Stimulated activated CD8-positive, alpha-beta memory T cell treated with anti-CD3 and anti-CD28 coated beads, Interleukin-15, amount 100 ng/mL, for 1 hour (primary cell): Measurements from ENCODE around the gene PODNL1.

Experiments
- DNase-seq: peaks from one replicate; pipeline ENCODE4 v3.0.0-alpha.2; 2020; ENCODE audit warnings: low read depth

The PODNL1 gene

DNA sequence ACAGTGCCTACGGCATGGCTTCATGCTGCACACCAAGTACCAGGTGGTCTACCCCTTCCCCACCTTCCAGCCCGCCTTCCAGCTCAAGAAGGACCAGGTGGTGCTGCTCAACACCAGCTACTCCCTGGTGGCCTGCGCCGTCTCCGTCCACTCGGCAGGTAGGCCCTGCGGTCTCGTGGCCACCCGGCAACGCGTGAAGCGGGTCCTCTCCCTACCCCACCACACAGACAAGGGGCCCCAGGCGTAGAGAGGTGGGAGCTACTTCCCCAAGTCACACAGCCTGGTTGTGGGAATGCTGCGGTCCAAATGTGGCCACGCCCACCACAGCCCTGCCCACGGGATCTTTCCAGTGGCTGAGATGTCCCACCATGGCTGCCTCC is 18.1 kb upstream of the PODNL1 start:
- DNase-seq = no peak

DNA sequence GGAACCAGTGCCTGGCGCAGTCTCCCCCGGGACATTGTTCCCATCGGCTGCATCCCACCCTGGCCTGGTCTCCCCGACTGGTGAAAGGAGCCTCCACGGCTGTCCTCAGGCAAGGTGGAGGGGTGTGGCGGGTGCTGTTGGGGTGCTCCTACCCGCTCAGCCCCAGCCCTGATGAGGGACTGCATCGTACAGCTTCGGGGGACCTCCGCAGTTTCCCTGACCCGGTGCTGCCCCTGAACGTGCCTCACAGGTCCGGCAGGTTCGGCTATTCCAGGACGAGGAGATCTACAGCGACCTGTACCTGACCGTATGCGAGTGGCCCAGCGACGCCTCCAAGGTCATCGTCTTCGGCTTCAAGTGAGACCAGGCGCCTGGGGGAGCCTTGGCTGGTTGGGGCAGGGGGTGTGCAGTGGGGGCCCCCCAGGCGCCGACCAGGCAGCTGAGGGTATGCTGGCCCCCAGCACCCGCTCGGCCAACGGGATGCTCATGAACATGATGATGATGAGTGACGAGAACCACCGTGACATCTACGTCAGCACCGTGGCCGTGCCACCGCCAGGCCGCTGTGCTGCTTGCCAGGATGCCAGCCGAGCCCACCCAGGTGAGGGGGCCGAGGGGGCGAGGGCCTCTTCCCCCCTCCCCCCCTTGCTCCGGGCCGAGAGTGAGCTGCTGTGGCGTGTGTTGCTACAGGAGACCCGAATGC is 17.6 kb upstream of the PODNL1 start:
- no peak for DNase-seq

DNA sequence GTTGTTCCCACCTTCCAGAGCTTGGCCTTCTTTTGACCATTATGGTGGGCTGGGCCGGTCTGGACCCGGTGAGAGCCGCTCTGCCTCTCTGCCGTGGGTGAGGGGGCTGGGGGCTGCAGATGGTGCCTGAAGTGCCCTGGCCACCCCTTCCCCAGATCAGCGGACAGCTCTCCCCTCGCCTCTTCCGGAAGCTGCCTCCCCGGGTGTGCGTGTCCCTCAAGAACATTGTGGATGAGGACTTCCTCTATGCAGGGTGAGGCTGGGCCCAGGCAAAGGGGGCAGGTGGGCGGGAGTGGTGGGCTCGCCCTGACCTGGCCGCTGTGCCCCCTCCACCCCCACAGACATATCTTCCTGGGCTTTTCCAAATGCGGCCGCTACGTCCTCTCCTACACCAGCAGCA is 16.0 kb upstream of the PODNL1 start:
- no peak for DNase-seq

DNA sequence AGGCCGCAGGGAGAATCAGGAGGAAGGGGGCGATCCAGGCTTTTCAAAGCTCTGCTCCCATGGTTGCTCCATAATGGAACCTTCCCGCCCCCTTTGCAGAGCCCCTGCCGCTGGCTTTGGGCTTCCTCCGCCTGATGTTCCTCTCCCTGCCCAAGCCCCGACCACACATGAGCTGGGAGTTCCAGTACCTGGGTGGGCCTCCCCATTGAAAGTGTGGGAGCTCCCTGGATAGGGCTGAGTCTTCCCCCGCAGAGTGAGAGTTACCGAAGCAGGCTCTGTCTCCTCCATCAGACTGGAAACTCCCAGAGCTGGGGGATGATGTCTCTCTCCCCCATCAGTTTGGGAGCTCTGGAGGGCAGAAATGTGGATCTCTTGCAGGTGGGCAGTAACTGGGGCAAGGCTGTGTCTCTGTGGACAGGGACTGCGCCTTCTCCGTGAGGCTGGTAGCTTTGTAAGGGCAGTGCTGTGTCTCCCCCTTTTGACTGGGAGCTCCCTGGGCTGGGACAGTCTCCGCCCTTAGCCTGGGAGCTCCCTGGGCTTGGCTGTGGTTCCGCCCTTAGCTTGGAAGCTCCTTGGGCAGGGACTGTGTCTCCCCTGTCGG is 14.8 kb upstream of the PODNL1 start:
- no peak for DNase-seq

DNA sequence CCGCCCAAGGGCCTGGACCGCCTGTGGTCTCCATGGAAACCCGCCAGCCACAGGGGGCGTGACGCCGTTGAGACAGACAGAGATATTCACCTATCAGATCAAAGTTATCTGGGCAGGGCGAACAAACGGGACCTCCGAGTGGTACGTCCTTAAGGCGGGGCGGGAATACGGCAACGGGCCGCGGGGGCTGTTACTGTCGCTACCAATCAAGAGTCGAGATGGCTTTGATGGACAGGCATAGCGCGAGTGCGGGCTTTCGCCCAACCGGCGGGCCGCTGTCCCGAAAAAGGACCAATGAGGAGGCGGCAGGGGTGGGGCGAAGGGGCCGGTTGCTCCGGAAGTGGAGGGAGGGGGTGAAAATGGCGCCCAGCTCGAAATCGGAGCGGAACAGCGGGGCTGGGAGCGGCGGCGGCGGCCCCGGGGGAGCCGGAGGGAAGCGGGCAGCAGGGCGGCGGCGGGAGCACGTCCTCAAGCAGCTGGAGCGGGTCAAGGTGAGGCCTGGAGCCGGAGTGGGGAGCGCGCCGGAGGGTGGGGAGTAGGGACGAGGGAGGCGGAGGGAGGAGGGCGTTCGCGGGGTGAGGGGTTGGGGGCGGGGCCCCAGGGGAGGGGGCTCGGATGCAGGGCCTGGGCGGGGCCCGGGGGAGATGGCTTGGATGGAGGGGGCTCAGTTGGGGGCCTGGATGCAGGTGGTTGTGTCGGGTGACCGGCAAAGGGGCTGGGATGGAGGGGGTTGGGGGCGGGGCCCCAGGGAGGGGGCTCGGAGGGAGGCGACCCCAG is 14.1 kb upstream of the PODNL1 start, which contains the start of gene DCAF15:
DCAF15 (plus strand) TSS at position 356 of the 777 bp plus-strand sequence; CDS start at position 360, 4 bp downstream.
- DNase-seq = peak; percentile 98

DNA sequence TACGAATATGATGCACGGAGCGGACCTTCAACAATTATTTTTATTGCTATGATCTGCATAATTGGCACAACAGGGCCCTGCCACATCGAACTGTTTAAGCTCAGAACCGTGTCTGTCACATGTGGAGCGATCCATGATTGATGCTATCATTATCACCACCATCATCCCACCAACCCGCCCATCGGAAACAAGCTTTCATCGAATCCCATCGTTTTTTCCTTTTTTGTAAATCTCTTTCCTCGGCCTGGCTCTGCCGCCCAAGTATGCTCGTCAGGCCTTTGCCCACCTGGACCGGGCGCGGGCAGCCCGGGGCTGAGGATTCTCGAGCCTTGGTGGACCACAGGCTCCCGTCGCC is 13.6 kb upstream of the PODNL1 start:
- DNase-seq = no peak

DNA sequence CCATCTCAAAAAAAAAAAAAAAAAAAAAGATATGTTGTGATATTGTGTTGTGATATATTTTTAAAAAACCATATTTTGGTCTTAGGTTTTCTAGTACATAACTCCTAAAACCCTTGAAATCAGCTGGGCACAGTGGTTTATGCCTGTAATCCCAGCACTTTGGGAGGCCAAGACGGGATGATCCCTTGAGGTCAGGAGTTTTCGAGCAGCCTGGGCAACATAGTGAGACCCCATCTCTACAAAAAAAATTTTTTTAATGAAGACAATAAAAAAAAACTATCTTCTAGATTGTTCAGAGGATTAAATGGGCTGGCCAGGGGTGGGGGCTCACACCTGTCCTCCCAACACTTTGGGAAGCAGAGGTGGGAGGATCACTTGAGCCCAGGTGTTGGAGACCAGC is 12.8 kb upstream of the PODNL1 start:
- DNase-seq = no peak

DNA sequence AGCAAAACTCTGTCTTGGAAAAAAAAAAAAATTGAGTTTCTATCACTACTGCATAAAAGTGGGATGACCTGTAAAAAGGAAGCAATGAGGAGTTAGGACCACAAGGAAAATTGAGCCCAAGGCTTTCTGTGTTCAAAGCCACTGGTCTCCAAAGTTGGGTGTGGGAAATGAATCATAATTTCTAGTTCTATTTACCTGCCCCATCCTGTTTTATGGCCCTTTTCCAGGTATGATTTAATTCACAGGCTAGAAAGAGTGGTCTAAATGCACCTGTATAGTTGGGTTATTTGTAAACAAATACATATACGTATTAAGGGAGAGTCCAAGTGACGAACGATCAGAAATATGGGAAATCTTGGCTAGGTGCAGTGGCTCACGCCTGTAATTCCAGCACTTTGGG is 8.2 kb upstream of the PODNL1 start:
- DNase-seq = no peak

DNA sequence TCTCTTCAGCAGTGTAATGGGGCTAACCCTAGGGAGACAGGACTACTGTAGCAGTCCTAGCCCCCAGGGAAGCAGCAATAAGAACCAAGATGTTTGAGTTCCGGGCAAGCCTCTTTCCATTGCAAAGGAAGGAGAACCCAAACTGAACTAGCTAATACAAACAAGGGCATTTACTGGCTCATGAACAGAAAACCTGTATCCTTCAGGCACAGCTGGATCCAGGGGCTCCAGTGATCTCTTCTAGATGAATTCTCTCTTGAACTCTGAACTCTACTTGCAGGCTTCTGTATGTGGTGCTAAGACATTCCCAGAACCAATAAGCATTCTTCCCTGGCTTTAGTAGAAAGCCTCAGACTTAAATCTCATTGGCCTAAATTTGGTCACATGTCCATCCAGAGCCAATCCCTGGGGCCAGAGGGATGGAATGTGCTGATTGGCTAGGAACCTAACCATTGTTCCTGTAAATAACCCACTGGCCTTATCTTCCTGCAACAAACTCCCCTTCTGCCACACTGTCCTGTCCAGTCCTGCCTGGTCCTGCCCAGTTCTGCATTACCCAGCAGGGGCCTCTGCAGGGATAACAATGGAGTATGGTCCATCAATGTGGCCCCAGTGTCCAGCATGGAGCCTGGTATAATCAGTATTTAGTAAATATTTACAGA is 3.9 kb upstream of the PODNL1 start:
- DNase-seq = no peak

DNA sequence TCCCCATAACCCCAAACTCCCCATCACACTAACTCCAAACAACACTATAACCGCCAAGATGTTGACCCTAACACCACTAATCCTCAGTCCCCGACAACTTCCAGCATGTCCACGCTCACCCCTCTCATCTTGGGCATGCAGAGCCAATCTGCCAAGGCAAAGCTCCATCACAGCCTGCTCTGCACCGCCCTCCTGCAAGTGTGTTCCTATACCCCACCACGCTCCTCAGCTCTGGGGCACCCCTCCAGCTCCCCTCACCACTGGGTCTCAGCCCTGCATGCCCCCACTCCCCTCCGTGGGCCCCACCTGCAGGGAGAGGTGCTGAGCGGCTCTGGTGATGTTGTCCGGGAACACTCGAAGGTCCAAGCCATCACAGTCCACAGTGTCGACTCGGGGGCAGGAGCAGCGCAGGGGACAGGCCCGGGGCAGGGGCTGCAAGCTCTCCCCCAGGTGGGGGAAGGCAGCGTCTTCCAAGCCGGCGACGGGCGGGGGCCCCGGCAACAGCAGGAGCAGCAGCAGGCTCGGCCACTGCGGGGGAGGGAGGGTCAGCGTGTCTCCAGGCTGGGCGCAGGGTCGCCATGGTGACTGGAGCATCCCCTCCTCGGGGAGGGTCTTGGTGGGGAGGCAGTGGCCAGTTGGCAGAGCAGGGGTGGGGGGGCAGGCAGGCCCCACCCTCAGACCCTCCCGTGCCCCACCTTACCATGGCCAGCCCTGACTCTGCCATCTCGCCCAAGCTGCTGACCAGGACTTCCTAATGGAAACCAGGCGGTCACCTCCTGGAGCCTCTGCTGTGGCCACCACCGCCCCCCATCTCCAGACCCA is 527 bp downstream of the PODNL1 start:
- DNase-seq = no peak

DNA sequence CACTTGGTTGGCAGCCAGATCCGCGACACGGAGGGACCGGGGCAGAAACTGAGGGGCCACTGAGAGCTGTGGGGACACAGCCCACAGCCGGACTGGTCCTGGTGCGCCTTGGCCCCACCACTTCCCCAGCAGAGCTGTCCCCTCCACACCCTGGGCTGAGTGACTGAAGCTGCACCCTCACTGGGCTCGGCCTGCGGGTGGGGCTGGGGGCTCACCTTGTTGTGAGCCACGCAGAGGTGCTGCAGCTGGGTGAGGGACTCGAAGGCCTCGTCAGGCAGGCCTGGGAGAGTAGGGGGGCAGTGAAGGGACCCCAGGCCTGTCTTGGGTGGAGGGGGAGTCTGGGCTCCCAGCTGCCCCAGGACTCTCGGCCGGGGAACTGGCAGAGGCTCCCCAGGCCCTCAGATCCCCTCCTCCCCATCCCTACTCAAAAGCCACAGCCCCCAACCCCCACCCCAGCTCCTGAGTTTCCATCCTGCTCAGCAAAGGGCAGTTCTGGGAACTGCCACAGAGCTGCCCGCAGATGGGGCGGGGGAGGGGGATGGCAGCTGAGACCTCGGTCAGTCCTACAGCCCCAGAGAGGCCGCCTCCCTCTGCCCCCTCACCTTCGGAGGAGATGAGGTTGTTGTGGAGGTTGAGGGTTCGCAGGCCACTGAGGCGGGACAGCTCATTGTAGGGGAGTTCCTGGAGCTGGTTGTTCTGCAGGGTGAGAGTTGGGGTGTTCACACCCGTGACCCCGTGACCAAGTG is 2.3 kb downstream of the PODNL1 start:
- no peak for DNase-seq

DNA sequence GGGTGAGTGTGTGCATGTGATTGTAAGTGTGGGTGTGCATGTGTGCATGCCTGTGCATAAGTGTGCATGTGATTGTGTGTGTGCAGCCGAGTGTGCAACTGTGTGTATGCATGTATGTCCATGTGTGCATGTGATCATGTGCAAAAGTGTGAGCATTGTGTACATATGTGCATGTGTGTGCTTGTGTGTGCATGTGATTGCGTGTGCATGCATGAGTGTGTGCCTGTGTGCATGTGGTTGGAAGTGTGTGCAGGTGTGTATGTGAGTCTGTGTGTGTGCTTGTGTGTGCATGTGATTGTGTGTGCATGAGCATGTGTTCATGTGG is 3.5 kb downstream of the PODNL1 start:
- DNase-seq = no peak

DNA sequence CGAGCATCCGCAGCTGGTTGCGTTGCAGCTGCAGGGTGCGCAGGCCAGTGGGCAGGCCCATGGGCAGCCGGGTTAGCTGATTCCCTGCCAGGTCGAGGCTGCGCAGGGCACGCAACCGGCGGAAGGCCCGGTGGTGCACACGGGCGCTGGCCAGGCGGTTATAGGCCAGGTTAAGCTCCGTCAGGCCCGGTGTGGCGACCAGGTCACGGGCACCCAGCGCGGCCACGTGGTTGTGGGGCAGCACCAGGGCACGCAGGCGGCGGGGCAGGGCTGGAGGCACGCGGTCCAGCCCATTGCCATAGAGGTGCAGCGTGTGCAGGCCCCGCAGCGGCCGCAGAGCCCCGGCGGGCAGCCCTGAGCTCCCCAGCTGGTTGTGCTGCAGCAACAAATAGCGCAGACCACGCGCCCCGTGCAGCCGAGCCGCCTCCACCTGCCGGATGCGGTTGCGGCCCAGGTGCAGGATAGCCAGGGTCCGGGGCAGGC is 5.3 kb downstream of the PODNL1 start:
- no peak for DNase-seq

DNA sequence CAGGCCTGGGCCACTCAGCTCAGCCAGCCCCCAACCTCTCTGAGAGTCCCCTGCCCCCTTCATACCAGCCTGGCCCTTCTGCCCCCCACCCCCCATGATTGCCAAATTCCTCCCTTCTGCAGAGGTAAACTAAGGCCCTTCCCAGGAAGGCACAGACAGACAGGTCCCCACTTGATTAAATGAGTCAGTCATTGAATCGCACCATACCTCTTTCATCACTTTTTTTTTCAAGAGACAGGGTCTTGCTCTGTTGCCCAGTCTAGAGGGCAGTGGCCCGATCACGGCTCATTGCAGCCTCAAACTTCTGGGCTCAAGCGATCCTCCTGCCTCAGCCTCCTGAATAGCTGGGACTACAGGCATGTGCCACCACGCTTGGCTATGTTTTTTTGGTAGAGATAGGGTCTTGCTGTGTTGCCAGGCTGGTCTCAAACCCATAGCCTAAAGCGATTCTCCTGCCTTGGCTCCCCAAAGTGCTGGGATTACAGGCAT is 6.0 kb downstream of the PODNL1 start:
- no peak for DNase-seq

DNA sequence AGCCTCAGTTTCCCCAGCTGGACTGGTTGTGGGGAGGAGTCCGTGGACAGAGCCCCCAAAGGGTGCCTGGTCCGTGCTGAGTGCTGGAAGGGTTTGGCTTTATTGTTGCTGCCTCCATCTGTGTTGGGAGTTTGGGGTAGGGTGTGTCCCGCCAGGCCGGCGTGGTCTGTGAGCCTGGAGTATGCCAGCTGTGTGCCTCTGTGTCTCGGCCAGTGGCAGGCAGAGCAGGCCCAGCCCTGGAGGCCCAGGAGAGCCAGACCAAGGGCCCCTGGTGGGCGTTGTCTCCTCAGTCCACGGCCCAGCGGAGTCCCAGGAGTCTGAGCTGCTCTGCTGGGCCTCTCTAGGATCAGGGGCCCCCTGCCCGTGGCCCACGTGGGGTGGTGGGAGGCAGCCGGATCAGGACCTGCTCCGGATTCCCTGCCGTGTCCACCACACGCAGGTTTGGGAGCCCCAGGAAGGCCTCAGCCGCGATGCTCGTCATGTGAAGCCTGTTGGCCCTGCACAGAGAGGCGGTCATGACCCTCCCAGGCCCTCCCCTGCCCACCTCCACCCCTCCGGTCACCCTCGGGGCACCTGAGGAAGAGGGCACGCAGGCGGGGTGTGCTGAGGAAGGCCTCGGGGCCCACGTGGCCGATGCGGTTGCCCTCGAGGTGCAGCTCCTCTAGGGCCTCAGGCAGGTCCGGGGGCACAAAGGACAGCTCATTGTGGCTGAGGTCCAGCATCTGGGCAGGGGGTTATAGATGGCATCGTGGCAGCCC is 6.6 kb downstream of the PODNL1 start:
- no peak for DNase-seq

DNA sequence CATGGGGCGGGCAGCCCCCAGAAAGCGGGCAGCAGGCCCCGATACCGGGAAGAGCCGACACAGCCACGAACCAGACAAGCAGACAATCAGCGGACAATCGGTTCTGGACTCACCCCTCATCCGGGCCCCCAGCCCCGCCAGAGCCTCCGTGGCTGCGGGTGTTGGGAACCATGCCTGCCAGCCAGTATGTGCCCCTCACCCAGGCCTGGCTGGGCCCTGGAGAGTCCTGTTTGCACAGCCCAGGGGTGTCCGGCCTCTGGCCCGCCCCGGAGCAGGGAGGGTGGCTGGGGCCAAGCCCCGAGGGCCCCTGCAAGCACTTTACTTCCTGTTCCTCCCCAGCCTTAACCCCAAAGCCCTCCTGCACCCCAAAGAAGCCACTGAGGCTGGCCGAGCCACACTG is 7.8 kb downstream of the PODNL1 start:
- no peak for DNase-seq

DNA sequence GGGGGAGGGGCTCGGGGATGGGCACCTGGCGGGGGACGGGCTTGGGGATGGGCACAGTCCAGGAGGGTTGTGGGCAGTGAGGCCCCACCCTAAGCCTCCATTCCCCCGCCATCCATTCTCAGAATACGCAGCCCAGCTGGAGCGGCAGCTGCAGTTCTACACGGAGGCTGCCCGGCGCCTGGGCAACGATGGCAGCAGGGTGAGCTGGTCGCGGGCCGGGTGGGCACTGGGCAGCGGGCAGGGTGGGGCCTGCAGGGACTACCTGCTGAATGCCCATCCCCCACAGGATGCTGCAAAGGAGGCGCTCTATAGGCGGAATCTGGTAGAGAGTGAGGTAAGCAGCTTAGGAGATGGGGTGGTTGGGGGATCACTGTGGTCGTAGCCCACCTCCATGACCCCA is 8.3 kb downstream of the PODNL1 start:
- DNase-seq = no peak

DNA sequence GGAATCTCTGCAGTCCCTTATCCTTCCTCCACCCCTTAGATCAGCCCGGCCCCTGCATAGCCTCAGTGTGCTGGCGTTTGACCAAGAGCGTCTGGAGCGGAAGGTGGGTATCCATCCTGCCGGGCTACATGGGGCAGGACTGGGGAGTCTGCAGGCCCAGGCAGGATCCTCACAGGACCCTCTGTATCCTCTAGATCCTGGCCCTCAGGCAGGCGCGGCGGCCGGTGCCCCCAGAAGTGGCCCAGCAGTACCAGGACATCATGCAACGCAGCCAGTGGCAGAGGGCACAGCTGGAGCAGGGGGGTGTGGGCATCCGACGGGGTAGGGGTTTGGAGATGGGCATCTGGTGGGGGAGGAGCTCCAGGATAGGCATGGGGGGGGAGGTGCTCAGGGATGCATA is 8.9 kb downstream of the PODNL1 start:
- no peak for DNase-seq

DNA sequence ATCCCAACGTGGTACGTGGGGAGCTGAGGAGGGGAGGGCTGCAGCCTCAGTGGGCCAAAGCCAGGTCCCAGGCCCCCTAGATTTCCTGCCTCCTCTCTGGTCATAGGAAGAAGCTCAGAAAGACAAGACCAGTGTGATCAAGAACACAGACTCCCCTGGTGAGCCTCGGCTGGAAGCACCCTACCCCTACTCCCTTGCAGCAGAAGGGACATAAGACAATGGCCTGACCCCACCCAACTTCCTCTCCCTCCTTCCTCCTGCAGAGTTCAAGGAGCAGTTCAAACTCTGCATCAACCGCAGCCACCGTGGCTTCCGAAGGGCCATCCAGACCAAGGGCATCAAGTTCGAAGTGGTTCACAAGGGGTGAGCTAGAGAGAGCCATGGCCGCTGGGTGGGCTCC is 11.5 kb downstream of the PODNL1 start:
- DNase-seq = no peak

DNA sequence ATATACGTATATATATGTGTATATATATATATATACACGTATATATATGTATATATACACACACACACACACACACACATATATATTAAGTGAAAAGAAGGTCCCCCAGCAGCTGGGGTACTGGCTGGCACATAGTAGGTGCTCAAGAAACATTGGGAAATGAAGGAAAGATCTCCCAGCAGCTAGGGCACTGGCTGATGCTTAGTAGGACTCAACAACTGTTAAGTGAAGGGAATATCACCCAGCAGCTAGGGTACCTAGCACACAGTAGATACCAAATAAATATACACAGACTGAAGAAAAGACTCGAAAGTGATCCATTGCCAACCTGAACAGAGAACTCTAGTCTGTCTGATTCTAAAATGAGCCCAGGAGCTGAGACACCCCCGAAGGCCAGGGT is 12.2 kb downstream of the PODNL1 start:
- no peak for DNase-seq
